ENCODE data around the gene CCSER2. TPM values are rescaled to one million over a fixed set of nuclear protein-coding genes. Genes with fewer than 3 reads are reported as not detected.
"Not testable (repeated sequence)": the region's sequence is repeated elsewhere in the genome, so short reads cannot be mapped to it uniquely, and the experiment has no call there.

CCSER2 gene, protein sequence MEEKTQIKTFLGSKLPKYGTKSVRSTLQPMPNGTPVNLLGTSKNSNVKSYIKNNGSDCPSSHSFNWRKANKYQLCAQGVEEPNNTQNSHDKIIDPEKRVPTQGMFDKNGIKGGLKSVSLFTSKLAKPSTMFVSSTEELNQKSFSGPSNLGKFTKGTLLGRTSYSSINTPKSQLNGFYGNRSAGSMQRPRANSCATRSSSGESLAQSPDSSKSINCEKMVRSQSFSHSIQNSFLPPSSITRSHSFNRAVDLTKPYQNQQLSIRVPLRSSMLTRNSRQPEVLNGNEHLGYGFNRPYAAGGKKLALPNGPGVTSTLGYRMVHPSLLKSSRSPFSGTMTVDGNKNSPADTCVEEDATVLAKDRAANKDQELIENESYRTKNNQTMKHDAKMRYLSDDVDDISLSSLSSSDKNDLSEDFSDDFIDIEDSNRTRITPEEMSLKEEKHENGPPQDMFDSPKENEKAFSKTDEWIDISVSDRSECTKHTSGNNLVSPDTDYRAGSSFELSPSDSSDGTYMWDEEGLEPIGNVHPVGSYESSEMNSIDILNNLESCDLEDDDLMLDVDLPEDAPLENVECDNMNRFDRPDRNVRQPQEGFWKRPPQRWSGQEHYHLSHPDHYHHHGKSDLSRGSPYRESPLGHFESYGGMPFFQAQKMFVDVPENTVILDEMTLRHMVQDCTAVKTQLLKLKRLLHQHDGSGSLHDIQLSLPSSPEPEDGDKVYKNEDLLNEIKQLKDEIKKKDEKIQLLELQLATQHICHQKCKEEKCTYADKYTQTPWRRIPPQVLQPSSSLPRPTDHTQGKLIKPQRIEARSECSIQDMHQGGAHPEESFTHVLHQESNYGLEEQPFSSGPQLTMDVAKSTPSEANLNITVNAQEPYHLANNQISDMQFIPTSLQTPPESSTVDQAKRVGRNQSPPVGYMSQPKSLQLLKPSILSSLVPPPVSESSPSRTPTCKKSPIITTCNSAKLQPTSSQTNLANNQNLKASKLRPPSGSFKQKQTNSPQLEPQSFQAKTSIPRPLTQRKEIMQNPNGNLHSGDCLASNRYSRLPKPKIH
- 35.8 TPM for total RNA-seq
- polyA plus RNA-seq, result 18.4 TPM
- long read RNA-seq, donor 1, result 0 reads
- long read RNA-seq, donor 2, result 0 reads
- long read RNA-seq, donor 3, full-length matches to known transcripts, result 2 of 2 reads
- long read RNA-seq, donor 3, partial matches to known transcripts, result 0 of 2 reads
- long read RNA-seq, donor 3, other reads (novel, unspliced or antisense), result 0 of 2 reads
- long read RNA-seq, donor 4, full-length matches to known transcripts, result 2 of 2 reads
- long read RNA-seq, donor 4, partial matches to known transcripts, result 0 of 2 reads
- long read RNA-seq, donor 4, other reads (novel, unspliced or antisense), result 0 of 2 reads
- long read RNA-seq, donor 5, full-length matches to known transcripts, result 4 of 22 reads
- long read RNA-seq, donor 5, partial matches to known transcripts, result 18 of 22 reads
- long read RNA-seq, donor 5, other reads (novel, unspliced or antisense), result 0 of 22 reads
- long read RNA-seq, donor 6, full-length matches to known transcripts, result 1 of 6 reads
- long read RNA-seq, donor 6, partial matches to known transcripts, result 5 of 6 reads
- long read RNA-seq, donor 6, other reads (novel, unspliced or antisense), result 0 of 6 reads
- long read RNA-seq, donor 7, full-length matches to known transcripts, result 2 of 7 reads
- long read RNA-seq, donor 7, partial matches to known transcripts, result 5 of 7 reads
- long read RNA-seq, donor 7, other reads (novel, unspliced or antisense), result 0 of 7 reads
- long read RNA-seq, donor 8, result 0 reads
- long read RNA-seq, donor 9, full-length matches to known transcripts, result 2 of 2 reads
- long read RNA-seq, donor 9, partial matches to known transcripts, result 0 of 2 reads
- long read RNA-seq, donor 9, other reads (novel, unspliced or antisense), result 0 of 2 reads
- long read RNA-seq, donor 10, full-length matches to known transcripts, result 2 of 17 reads
- long read RNA-seq, donor 10, partial matches to known transcripts, result 15 of 17 reads
- long read RNA-seq, donor 10, other reads (novel, unspliced or antisense), result 0 of 17 reads

- under 1% methylated on average over 104 of the region's 104 CpGs for WGBS
- DNase-seq (ENCODE audit: low read depth in 6 of 9, low spot score in 9 of 9), result peak in 7 of 9 donors; percentile 69 to 90 (median 85)
- peak within 1 kb of the TSS; percentile 73 to 99 for H3K4me3 ChIP-seq (ENCODE audit: low read length in 2 of 2)
- H3K4me1 ChIP-seq (ENCODE audit: control insufficient read depth in 2 of 2, insufficient read depth in 2 of 2, low read length in 2 of 2), result peaks cover 14 to 25% of the 10 kb centered on the region in 2 donors
- H3K36me3 ChIP-seq (ENCODE audit: control insufficient read depth in 2 of 2, insufficient read depth in 2 of 2, low read length in 1 of 2), result no peaks in the 10 kb centered on the region
- peak within 1 kb of the TSS; percentile 94 to 97 for H3K27ac ChIP-seq (ENCODE audit: low read depth in 1 of 2, low read length in 1 of 2)
- H3K9me3 ChIP-seq (ENCODE audit: control insufficient read depth in 2 of 2, insufficient read depth in 1 of 2, low read length in 1 of 2), result no peaks in the 10 kb centered on the region
- no peaks in the 10 kb centered on the region for H3K27me3 ChIP-seq (ENCODE audit: control insufficient read depth in 2 of 2, insufficient read depth in 1 of 2, low read length in 1 of 2)
Measured at GRCh38 chr10:84328418-84329195, at the start of gene CCSER2. Gene CCSER2, plus strand, starts transcription at chr10:84328589. Its CDS starts 42,464 bp downstream, at chr10:84371053.

- not testable (repeated sequence) for H3K27me3 ChIP-seq (ENCODE audit: control insufficient read depth in 2 of 2, insufficient read depth in 1 of 2, low read length in 1 of 2); DNase-seq (ENCODE audit: low read depth in 6 of 9, low spot score in 9 of 9); H3K4me3 ChIP-seq (ENCODE audit: low read length in 2 of 2); H3K36me3 ChIP-seq (ENCODE audit: control insufficient read depth in 2 of 2, insufficient read depth in 2 of 2, low read length in 1 of 2); H3K9me3 ChIP-seq (ENCODE audit: control insufficient read depth in 2 of 2, insufficient read depth in 1 of 2, low read length in 1 of 2); H3K27ac ChIP-seq (ENCODE audit: low read depth in 1 of 2, low read length in 1 of 2); H3K4me1 ChIP-seq (ENCODE audit: control insufficient read depth in 2 of 2, insufficient read depth in 2 of 2, low read length in 2 of 2)
- WGBS, result 85% methylated on average over 30 of the region's 31 CpGs
Measured at GRCh38 chr10:84279876-84280475, 48.4 kb upstream of the CCSER2 start.

GRCh38 chr10:84286695-84287094 is 41.7 kb upstream of the CCSER2 start:
- H3K9me3 ChIP-seq (ENCODE audit: control insufficient read depth in 2 of 2, insufficient read depth in 1 of 2, low read length in 1 of 2), result no peaks in the 10 kb centered on the region
- H3K36me3 ChIP-seq (ENCODE audit: control insufficient read depth in 2 of 2, insufficient read depth in 2 of 2, low read length in 1 of 2), result no peaks in the 10 kb centered on the region
- no peak for DNase-seq (ENCODE audit: low read depth in 6 of 9, low spot score in 9 of 9)

GRCh38 chr10:84288151-84288550 is 40.2 kb upstream of the CCSER2 start:
- H3K9me3 ChIP-seq (ENCODE audit: control insufficient read depth in 2 of 2, insufficient read depth in 1 of 2, low read length in 1 of 2), result no peaks in the 10 kb centered on the region

More at GRCh38 chr10:84286695-84287094, 41.7 kb upstream of the CCSER2 start:
- Histone ChIP-seq H3K4me3 (ENCODE audit: low read length in 2 of 2) (no peak overlapping the region), H3K4me1 (ENCODE audit: control insufficient read depth in 2 of 2, insufficient read depth in 2 of 2, low read length in 2 of 2) (no peaks in the 10 kb centered on the region), H3K27me3 (ENCODE audit: control insufficient read depth in 2 of 2, insufficient read depth in 1 of 2, low read length in 1 of 2) (no peaks in the 10 kb centered on the region), H3K27ac (ENCODE audit: low read depth in 1 of 2, low read length in 1 of 2) (no peak overlapping the region)

GRCh38 chr10:84289521-84290200 is 38.7 kb upstream of the CCSER2 start:
- no peak for DNase-seq (ENCODE audit: low read depth in 6 of 9, low spot score in 9 of 9)
- Histone ChIP-seq H3K4me1 (ENCODE audit: control insufficient read depth in 2 of 2, insufficient read depth in 2 of 2, low read length in 2 of 2) (no peaks in the 10 kb centered on the region), H3K36me3 (ENCODE audit: control insufficient read depth in 2 of 2, insufficient read depth in 2 of 2, low read length in 1 of 2) (no peaks in the 10 kb centered on the region), H3K27ac (ENCODE audit: low read depth in 1 of 2, low read length in 1 of 2) (no peak overlapping the region), H3K9me3 (ENCODE audit: control insufficient read depth in 2 of 2, insufficient read depth in 1 of 2, low read length in 1 of 2) (no peaks in the 10 kb centered on the region), H3K27me3 (ENCODE audit: control insufficient read depth in 2 of 2, insufficient read depth in 1 of 2, low read length in 1 of 2) (no peaks in the 10 kb centered on the region), H3K4me3 (ENCODE audit: low read length in 2 of 2) (no peak overlapping the region)
- WGBS, result 96% methylated on average over 1 of the region's 1 CpG

More at GRCh38 chr10:84288151-84288550, 40.2 kb upstream of the CCSER2 start:
- H3K4me1 ChIP-seq (ENCODE audit: control insufficient read depth in 2 of 2, insufficient read depth in 2 of 2, low read length in 2 of 2), result no peaks in the 10 kb centered on the region
- H3K36me3 ChIP-seq (ENCODE audit: control insufficient read depth in 2 of 2, insufficient read depth in 2 of 2, low read length in 1 of 2), result no peaks in the 10 kb centered on the region
- 95% methylated on average over 1 of the region's 1 CpG for WGBS
- no peak overlapping the region for H3K27ac ChIP-seq (ENCODE audit: low read depth in 1 of 2, low read length in 1 of 2)
- no peak overlapping the region for H3K4me3 ChIP-seq (ENCODE audit: low read length in 2 of 2)
- no peak for DNase-seq (ENCODE audit: low read depth in 6 of 9, low spot score in 9 of 9)
- H3K27me3 ChIP-seq (ENCODE audit: control insufficient read depth in 2 of 2, insufficient read depth in 1 of 2, low read length in 1 of 2), result no peaks in the 10 kb centered on the region

DNA sequence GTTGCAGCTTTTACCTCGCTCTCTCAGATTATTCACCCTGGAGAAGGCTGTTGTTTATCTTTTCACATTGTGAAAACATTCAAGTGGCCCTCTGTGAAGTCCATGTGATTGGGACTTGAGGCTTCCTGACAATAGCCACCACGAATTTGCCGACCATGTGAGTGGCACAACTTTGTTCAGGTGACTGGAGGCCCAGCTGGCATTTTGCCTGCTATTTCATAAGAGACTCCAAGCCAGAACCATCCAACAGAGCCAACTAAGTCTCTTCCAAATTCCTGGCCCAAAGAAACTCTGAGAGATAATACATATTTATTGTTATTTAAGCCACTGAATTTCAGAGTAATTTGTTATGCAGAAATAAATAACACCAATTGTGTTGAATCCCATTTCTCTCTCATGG is 38.2 kb upstream of the CCSER2 start:
- Histone ChIP-seq H3K27me3 (ENCODE audit: control insufficient read depth in 2 of 2, insufficient read depth in 1 of 2, low read length in 1 of 2) (no peaks in the 10 kb centered on the region), H3K4me3 (ENCODE audit: low read length in 2 of 2) (no peak overlapping the region), H3K27ac (ENCODE audit: low read depth in 1 of 2, low read length in 1 of 2) (no peak overlapping the region), H3K9me3 (ENCODE audit: control insufficient read depth in 2 of 2, insufficient read depth in 1 of 2, low read length in 1 of 2) (no peaks in the 10 kb centered on the region), H3K4me1 (ENCODE audit: control insufficient read depth in 2 of 2, insufficient read depth in 2 of 2, low read length in 2 of 2) (no peaks in the 10 kb centered on the region), H3K36me3 (ENCODE audit: control insufficient read depth in 2 of 2, insufficient read depth in 2 of 2, low read length in 1 of 2) (no peaks in the 10 kb centered on the region)
- no peak for DNase-seq (ENCODE audit: low read depth in 6 of 9, low spot score in 9 of 9)
- WGBS, result 86% methylated on average over 3 of the region's 3 CpGs

- Histone ChIP-seq H3K27me3 (ENCODE audit: control insufficient read depth in 2 of 2, insufficient read depth in 1 of 2, low read length in 1 of 2) (no peaks in the 10 kb centered on the region), H3K36me3 (ENCODE audit: control insufficient read depth in 2 of 2, insufficient read depth in 2 of 2, low read length in 1 of 2) (no peaks in the 10 kb centered on the region), H3K4me3 (ENCODE audit: low read length in 2 of 2) (no peak overlapping the region), H3K4me1 (ENCODE audit: control insufficient read depth in 2 of 2, insufficient read depth in 2 of 2, low read length in 2 of 2) (no peaks in the 10 kb centered on the region), H3K9me3 (ENCODE audit: control insufficient read depth in 2 of 2, insufficient read depth in 1 of 2, low read length in 1 of 2) (no peaks in the 10 kb centered on the region), H3K27ac (ENCODE audit: low read depth in 1 of 2, low read length in 1 of 2) (no peak overlapping the region)
- WGBS, result 65% methylated on average over 1 of the region's 1 CpG
- DNase-seq (ENCODE audit: low read depth in 6 of 9, low spot score in 9 of 9), result peak in 2 of 9 donors; percentile 16 to 46
Measured at GRCh38 chr10:84291384-84291783, 37.0 kb upstream of the CCSER2 start.

All from thymus (tissue), 14 donors.